ENCODE data around the gene SPTA1.

The SPTA1 gene

GRCh38 chr1:158685085-158685484, 1.4 kb downstream of the SPTA1 start:
- DNase-seq (ENCODE audit: low read depth): no peak

- DNase-seq (ENCODE audit: low read depth): no peak
Observed at GRCh38 chr1:158681606-158682005, 4.9 kb downstream of the SPTA1 start.

GRCh38 chr1:158679289-158679688, 7.2 kb downstream of the SPTA1 start:
- no peak for DNase-seq (ENCODE audit: low read depth)

GRCh38 chr1:158675563-158676323, 10.8 kb downstream of the SPTA1 start:
- DNase-seq (ENCODE audit: low read depth): no peak

- no peak for DNase-seq (ENCODE audit: low read depth)
Observed at GRCh38 chr1:158674302-158674701, 12.2 kb downstream of the SPTA1 start.

GRCh38 chr1:158666037-158666436, 20.5 kb downstream of the SPTA1 start:
- no peak for DNase-seq (ENCODE audit: low read depth)

- DNase-seq (ENCODE audit: low read depth): no peak
Observed at GRCh38 chr1:158654571-158654970, 31.9 kb downstream of the SPTA1 start.

- no peak for DNase-seq (ENCODE audit: low read depth)
Observed at GRCh38 chr1:158654086-158654485, 32.4 kb downstream of the SPTA1 start.

GRCh38 chr1:158652721-158653334, 33.7 kb downstream of the SPTA1 start:
- no peak for DNase-seq (ENCODE audit: low read depth)

- DNase-seq (ENCODE audit: low read depth): no peak
Observed at GRCh38 chr1:158649052-158649451, 37.5 kb downstream of the SPTA1 start.

GRCh38 chr1:158646465-158646864, 40.0 kb downstream of the SPTA1 start:
- DNase-seq (ENCODE audit: low read depth): no peak

GRCh38 chr1:158644449-158644848, 42.1 kb downstream of the SPTA1 start:
- no peak for DNase-seq (ENCODE audit: low read depth)

- DNase-seq (ENCODE audit: low read depth): no peak
Observed at GRCh38 chr1:158638904-158639303, 47.6 kb downstream of the SPTA1 start.

- no peak for DNase-seq (ENCODE audit: low read depth)
Observed at GRCh38 chr1:158638146-158638545, 48.4 kb downstream of the SPTA1 start.

GRCh38 chr1:158613764-158614163, 72.8 kb downstream of the SPTA1 start:
- no peak for DNase-seq (ENCODE audit: low read depth)

- DNase-seq (ENCODE audit: low read depth): no peak
Observed at GRCh38 chr1:158611916-158612315, 74.6 kb downstream of the SPTA1 start.

- DNase-seq (ENCODE audit: low read depth): no peak
Observed at GRCh38 chr1:158607296-158607695, 79.2 kb downstream of the SPTA1 start.

- no peak for DNase-seq (ENCODE audit: low read depth)
Observed at GRCh38 chr1:158604968-158605367, 81.5 kb downstream of the SPTA1 start, which contains the start of gene OR10Z1. OR10Z1 (plus strand) TSS chr1:158605268; CDS start chr1:158606439, 1,171 bp downstream.

GRCh38 chr1:158600735-158601134, 85.8 kb downstream of the SPTA1 start:
- DNase-seq (ENCODE audit: low read depth): no peak

- no peak for DNase-seq (ENCODE audit: low read depth)
Observed at GRCh38 chr1:158586942-158587341, 99.6 kb downstream of the SPTA1 start.

- DNase-seq (ENCODE audit: low read depth): no peak
Observed at GRCh38 chr1:158583962-158584361, 102.6 kb downstream of the SPTA1 start.

GRCh38 chr1:158579733-158580132, 106.8 kb downstream of the SPTA1 start, which contains the start of gene OR10X1:
OR10X1 (minus strand) TSS chr1:158579899; CDS start chr1:158579899, 0 bp downstream.
- no peak for DNase-seq (ENCODE audit: low read depth)

- DNase-seq (ENCODE audit: low read depth): no peak
Observed at GRCh38 chr1:158577561-158577960, 109.0 kb downstream of the SPTA1 start.

- DNase-seq (ENCODE audit: low read depth): no peak
Observed at GRCh38 chr1:158572226-158572625, 114.3 kb downstream of the SPTA1 start.

Measured in HS-27A (cell line).